GM21447 (cell line): ENCODE measurements around the gene SYTL1.

Experiments used
- ATAC-seq: cut with Tn5 transposase; IDR thresholded peaks from one replicate; pipeline ENCODE4 v1.9.1; 2021; ENCODE audit not compliant: unreplicated experiment

The SYTL1 gene

DNA sequence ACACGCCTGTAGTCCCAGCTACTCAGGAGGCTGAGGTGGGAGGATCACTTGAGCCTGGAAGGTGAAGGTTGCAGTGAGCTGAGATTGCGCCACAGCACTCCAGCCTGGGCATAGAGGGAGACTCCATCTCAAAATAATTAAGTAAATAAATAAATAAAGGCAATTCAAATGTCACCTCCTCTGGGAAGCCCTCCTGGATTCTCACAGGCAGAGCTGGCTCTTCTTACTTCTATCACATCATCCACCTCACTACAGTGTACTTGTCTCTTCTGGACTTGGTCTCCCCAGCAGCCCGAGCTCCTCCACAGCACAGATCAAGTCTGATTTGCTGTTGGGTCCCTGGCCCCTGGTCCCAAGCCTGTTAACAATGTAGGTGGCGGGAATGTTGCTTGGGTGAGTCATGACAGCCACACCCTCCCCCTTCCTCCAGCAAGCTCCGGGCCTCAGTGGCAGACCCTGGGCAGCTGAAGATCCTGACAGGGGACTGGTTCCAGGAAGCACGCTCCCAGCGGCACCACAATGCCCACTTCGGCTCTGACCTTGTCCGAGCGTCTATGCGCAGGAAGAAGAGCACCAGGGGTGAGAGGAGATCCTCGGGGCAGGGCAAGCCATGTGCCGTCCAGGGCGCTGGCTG is 5.3 kb downstream of the SYTL1 start:
- no peak for ATAC-seq

DNA sequence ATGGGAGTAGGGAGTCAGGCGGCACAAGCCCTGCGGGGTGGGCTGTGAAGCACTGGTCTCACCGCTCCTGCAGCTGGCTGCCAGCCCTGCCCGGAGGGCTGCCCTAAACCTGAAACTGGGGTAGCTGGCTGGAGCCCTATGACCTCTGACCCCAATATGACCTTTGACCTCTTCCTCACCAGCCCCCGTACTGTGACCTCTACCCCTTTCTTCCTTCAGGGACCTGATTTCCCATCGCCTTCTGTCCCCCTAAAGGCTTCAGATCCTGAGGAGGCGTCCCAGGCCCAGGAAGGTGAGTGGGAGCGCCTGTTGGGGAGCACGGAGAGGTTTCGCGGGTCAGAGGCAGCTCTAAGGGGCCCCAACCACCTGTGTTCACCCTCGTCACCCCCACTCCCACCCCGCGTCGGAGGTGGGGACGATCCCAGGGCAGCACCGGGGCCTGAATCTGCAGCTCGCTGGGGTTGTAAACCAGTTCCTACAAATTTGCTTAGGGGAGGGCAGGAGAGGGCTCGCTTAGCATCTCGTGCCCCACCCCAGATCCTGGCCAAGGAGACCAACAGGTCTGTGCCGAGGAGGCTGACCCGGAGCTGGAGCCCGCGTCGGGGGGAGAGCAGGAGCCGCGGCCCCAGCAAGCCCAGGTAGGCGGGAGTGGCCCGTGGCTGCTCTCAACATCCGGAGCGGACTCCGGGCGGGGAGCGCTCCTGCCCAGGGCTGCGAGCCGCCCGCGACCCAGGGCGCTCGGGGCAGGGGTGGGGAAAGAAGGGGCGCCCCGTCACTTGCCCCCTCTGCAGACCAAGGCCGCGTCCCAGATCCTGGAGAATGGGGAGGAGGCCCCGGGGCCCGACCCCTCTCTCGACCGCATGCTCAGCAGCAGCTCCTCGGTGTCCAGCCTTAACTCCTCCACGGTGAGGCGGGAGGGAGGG is 7.3 kb downstream of the SYTL1 start:
- ATAC-seq, result no peak

DNA sequence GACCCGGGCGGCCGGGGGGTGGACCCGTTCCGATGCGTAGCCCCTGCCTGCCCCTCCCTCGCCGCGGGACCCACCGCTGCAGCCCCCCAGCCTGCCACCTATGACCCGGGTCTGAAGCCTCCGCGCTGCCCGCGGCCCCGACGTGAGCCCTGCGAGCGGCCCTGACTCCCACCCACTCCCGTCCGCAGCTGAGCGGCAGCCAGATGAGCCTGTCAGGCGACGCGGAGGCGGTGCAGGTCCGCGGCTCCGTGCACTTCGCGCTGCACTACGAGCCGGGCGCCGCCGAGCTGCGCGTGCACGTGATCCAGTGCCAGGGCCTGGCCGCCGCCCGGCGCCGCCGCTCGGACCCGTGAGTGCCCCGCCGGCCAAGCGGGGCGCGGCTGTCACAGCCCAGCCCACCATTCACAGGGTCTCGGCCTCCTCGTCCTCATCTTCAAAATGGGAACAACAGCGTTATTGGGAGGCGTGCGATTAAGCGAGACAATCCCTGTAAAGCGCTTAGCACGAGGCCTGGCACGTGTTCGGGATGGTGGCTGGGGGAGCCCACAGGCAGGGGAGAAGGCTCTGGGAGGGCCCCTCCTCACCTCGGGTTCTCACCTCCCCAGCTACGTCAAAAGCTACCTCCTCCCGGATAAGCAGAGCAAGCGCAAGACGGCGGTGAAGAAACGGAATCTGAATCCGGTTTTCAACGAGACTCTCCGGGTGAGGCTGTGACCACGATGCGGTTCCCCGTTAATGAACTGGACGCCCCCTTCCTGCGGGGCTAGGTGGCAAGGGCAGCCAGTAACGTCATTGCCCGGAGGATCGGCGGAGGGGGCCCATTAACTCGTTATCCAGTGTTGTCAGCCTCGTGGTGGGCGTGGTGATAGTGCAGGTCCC is 8.2 kb downstream of the SYTL1 start:
- no peak for ATAC-seq

DNA sequence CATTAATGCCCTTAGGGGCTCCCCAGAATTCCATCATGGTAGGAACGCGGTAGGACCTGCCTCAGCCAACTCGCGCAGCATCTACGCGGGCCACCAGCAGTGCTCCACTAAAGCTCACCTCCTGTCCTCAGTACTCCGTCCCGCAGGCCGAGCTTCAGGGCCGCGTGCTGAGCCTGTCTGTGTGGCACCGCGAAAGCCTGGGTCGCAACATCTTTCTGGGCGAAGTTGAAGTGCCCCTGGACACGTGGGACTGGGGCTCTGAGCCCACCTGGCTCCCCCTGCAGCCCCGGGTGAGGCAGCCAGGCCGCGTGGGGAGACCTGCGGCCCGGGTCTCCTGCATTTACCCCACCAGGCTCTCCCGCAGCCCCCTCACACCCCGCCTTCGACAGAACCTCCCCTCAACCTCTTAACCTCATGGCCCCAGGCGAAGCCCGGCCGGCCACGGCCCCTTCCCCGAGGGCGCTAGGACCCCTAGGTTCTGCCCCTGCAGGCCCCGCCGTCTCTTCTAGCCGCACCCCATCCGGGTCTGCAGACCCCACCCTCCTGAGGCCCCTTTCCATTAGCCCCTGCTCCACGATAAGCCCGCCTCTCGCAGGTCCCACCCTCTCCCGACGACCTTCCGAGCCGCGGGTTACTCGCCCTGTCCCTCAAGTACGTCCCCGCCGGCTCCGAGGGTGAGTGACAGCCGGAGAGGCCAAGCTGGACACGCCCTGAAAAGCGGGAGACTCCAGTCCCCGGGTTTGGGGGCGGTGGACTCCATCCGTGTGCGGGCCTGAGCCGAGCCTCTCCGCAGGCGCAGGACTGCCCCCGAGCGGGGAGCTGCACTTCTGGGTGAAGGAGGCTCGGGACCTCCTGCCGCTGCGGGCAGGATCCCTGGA is 9.1 kb downstream of the SYTL1 start:
- ATAC-seq, result no peak

GRCh38 chr1:27351541-27352107 is 9.8 kb downstream of the SYTL1 start:
- no peak for ATAC-seq

DNA sequence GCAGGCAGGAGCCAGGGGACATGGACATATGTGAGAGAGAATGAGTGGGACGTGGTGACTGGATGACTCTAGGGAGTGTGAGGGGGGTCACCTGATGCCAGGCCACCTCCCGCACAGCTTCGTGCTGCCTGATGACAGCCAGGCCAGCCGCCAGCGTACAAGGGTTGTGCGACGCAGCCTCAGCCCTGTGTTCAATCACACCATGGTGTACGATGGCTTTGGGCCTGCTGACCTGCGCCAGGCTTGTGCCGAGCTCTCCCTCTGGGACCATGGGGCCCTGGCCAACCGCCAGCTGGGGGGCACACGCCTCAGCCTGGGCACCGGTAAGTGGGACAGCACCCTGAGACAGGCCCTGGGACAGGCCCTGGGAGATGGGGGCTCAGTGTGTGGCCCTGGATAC is 11.3 kb downstream of the SYTL1 start:
- ATAC-seq, result no peak

- no peak for ATAC-seq
Observed at GRCh38 chr1:27353629-27354028, 11.8 kb downstream of the SYTL1 start.

GRCh38 chr1:27355683-27356082 is 13.9 kb downstream of the SYTL1 start:
- no peak for ATAC-seq

DNA sequence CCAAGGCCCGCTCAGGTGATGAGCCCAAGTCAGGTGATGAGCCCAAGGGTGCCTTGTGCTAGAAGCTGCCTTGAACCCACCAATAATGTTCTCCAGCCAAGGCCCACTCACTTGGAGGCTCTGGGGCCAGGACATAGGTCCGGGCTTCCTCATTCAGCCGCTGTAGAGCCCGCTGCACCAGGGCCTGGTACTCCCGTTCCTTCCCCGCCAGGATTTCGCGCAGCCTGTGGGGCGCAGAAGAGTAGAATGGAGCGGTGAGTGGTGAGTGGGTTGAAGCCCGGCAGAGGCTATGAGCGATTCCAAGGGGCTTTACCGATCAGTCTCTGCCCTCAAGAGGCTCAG is 14.4 kb downstream of the SYTL1 start:
- ATAC-seq, result no peak

GRCh38 chr1:27356619-27357280 is 14.9 kb downstream of the SYTL1 start:
- ATAC-seq, result no peak

GRCh38 chr1:27357281-27358037 is 15.6 kb downstream of the SYTL1 start:
- ATAC-seq, result no peak

DNA sequence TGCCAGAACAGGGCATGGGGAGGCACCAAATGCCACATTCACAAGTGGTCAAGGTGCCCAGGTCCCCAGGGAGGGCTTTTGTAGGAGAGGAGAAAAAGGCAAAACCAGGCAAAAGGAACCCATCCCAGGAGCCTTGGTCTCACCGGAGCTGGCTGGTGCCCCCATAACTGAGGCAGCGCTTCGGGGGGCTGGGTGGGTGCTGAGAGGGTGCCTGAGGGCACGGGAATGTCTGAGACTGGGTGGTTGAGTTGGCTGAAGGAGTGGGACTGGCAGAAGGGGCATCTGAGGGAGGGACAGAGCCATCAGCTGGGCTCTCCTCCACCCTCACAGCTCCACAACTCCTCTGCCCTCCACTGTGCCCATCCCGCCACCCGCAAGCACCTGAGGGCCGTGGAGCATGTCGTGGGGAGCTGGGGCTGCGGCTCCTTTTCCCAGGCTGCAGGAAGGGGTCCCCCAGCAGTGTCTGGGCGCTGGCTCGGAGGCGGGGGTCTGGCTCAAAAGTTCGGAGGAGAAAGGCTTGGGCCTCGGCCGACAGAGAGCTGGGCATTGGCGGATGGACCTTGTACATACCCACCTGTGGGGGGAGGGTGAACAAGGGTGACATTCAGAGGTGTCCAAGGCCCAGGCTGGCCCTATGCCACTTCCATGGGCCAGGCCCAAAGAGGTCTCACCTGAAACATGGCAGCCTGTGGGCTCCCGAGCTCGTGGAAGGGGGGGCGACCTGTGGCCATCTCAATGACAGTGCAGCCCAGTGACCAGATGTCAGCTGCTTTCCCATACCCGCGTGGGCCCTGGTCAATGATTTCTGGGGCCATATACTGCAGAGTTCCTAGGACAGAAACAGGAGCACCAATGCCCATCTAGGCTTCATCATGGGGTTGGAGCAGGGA is 16.5 kb downstream of the SYTL1 start:
- ATAC-seq, result no peak

DNA sequence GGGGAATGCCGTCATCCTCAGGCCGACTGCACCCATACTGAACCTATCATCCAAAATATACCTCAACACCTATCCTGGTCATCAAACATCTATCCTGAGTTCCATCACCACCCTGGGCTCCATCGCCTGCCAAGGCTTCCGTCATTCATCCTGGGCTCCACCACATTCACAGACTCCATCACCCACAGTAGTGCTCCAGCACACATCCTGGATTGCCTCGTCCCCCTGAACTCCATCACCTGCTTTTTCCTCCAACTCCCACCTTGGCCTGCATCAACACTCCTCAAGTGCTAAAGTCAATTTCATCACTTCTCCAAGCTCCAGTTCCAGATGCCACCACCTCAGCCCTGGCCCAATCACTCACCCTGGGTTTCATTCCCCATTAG is 17.1 kb downstream of the SYTL1 start:
- ATAC-seq, result no peak

- ATAC-seq, result no peak
Observed at GRCh38 chr1:27359822-27360158, 18.0 kb downstream of the SYTL1 start.

DNA sequence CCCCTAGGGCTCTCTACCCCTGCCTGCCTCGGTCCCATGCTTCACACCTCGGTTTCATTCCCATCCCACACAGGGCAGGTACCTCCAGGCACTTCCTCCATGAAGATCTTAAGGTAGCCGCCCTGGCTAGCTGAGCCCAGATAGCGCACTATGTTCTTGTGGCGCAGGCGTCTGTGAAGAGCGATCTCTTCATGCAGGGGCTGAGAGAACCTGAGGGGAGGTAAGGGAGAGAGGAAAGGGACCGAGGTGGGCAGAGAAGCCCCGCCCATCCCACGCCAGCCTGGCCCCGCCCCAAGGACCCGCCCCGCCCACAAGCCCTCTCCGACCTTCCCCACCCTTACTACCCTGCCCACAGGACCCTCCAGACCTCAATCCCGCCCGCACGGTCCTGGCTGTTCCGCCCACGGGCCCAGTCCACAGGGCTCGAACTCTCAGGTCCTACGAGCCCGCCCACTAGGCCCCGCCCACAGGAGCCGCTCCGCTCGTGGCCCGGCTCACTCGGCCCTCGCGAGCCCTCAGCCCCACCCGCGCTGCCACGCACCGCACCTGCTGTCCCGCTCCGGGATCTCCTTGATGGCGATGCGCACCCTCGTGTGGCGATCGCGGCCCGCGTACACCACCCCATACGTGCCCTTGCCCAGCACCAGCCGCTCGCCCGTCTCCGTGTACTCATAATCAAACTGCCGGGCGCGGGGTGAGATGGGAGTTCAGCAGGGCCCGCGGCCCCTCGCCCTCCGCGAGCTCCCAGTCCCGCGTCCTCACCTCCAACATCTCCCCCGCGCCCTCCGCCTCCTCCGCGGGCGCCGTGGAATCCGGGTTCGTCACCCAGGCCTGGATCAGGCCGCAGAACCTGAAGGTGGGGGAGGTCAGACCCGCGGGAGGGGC is 18.6 kb downstream of the SYTL1 start:
- ATAC-seq, result no peak

DNA sequence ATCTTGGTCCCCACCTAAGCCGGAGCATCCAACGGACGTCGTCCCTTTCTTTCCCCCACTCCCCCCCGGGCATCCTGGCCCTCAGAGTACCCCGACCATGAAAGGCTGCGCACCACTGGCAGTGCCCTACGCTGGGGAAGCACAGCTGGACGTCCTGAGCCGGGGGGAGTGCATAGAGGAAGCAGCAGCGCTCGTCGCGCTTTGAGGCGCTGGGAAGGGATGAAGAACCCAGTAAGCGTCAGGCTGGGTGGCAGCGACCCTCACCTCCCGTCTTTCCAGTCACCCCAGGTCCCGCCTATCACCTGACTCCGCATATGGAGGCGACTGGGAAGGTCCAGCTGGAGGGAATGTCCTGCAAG is 19.2 kb downstream of the SYTL1 start:
- no peak for ATAC-seq

DNA sequence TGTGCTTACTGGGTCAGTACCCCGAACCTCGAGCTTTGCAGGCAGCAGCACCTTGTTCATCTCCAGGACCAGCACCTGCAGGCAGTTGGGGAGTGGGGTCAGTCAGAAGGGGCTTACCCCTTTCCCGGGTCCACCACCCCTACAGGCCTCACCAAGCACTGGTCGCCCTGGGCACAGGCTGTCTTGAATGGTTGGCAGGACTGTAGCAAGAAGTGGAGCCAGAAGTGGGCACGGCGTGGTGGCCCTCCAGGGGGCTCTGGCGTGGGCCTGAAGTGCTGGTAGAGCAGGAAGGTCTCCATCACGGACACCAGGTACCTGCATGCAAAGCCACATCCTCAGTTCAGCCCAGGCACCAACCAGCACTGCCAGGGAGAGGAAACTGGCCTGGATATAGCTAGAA is 19.7 kb downstream of the SYTL1 start:
- ATAC-seq, result no peak
